GM13976 (cell line): ENCODE measurements around the gene ABT1.

ENCODE experiments used
- DNase-seq: peaks from one replicate; pipeline ENCODE4 v3.0.0; 2012; ENCODE audit warnings: low spot score
- CTCF ChIP-seq: IDR thresholded peaks from 2 replicates; pipeline ENCODE4 v1.5.1; 2012; ENCODE audit warnings: borderline replicate concordance, mild to moderate bottlenecking; ENCODE audit not compliant: insufficient read depth; ENCODE audit errors: extremely low read depth, missing control alignments, control extremely low read depth
- in situ Hi-C: fragments of 300-500 bp; cut with MboI; formaldehyde crosslinking; loops from one replicate; pipeline ENCODE4 v1.12.0; 2022; ENCODE audit warnings: low sequenced_read_pairs, mixed read lengths, inconsistent platforms; ENCODE audit not compliant: unreplicated experiment

The ABT1 gene

GRCh38 chr6:26627843-26628242, 31.1 kb downstream of the ABT1 start:
- TF ChIP-seq CTCF, result no peak
- no peak for DNase-seq
- in situ Hi-C loops, result no loop called here

- DNase-seq, result no peak
- in situ Hi-C loops, result no loop called here
- no peak for TF ChIP-seq CTCF
Measured at GRCh38 chr6:26629359-26629758, 32.6 kb downstream of the ABT1 start.

- in situ Hi-C loops, result no loop called here
- no peak for DNase-seq
- TF ChIP-seq CTCF, result no peak
Measured at GRCh38 chr6:26640806-26641205, 44.1 kb downstream of the ABT1 start.

GRCh38 chr6:26646074-26646473, 49.3 kb downstream of the ABT1 start:
- in situ Hi-C loops, result no loop called here

More at GRCh38 chr6:26646074-26646473, 49.3 kb downstream of the ABT1 start:
- TF ChIP-seq CTCF, result no peak
- no peak for DNase-seq
